GM19238 (cell line): ENCODE results near the gene G0S2.

Experiments used
- DNase-seq: peaks from one replicate; pipeline ENCODE4 v3.0.0; 2011; ENCODE audit warnings: low spot score; ENCODE audit not compliant: insufficient read length

Gene G0S2

DNA sequence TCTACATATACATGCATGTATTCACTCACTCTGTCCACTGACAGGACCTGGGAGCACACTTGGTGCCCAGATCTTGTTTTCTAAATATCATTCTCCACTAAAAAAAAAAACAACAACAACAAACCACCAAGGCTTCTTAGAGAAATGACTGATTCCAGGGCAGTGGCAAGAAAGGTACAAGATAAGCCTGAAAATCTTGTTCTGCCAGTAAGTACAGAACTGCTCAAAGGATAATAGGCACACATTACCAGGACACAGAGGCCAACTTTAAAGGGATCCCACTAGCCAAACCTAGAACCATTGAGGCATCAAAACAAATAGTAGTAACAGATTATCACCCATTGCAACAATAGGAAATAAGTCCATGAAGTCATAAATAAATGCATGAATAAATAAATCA is 40.1 kb downstream of the G0S2 start:
- no peak for DNase-seq

DNA sequence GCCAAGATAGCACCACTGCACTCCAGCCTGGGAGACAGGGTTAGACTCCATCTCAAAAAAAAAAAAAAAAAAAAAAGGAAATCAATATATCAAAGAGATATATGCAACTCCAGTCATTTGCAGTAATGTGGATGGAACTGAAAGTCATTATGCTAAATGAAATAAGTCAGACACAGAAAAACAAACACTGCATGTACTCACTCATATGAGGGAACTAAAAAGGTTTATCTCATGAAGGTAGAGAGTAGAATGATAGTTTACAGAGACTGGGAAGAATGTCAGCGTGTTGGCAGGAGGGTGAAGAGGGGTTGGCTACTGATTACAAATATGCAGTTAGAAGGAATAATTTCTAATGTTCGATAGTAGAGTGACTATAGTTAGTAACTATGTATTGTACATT is 42.6 kb downstream of the G0S2 start:
- DNase-seq, result no peak

DNA sequence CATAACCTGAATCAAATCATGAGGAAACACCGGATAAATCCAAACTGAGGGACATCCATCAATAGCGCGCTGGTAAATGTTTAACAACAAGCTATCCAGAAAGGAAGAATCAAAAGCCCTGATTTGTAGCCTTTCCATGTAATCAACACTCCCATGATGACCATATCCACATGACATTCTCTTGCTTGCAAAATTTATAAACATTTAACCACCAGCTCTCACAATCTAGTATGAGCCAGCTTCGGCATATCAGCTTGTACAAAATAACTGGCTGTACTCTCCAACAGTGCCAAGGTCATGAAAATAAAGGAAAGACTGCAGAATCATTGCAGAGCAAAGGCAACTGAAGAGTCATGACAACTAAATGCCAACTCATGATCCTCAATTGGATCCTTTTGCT is 45.1 kb downstream of the G0S2 start:
- no peak for DNase-seq

DNA sequence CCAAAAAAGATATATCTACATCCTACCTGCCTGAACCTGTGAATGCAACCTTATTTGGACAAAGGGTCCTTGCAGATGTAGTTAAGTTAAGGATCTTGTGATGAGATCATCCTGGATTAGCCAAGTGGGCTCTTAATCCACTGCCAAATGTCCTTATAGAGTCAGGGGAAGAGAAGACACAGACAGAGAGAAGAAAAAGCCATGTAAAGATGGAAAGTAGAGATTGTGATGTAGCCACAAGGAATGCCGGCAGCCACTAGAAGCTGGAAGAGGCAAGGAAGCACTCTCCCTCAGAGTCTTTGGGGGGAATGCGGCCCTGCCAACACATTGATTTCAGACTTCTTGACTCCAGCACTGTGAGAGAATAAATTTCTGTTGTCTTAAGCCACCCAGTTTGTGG is 45.6 kb downstream of the G0S2 start:
- DNase-seq, result no peak

DNA sequence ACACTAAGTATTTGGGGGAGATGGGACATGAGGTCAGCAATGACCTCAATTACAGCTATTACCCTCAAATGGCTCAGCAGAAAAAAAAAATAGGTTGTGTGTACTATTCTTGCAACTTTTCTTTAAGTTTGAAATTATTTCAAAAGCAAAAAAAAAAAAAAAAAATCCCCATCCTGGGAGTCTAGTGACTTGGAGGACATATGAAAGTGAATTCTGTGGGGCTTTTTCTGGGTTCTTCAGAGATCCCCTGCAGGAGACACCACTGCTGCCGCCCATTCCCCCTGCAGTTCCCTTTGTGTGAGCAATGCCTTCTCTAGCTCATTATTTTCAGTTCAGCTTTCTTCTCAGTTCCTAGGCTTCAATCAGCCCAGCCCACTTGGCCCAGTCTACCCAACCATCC is 46.1 kb downstream of the G0S2 start:
- DNase-seq, result no peak

DNA sequence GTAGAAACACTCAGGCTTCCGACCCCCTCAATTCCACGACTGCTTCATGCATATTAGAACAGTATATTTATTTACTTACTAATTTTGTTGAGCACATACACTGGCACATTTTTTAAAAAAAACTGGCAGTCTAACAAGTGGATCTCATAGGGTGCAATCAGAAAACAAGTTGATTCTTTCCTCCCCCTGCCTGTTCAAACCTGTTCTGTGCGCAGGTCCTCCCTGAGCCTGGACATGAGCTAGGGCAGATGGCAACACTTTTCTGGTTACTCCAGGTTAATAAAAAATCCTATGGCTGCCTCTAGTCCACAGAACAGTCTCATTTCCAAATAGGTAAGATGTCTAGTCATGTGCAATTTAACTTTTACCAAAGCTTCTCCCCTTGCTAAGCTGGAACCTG is 48.1 kb downstream of the G0S2 start:
- DNase-seq, result no peak

DNA sequence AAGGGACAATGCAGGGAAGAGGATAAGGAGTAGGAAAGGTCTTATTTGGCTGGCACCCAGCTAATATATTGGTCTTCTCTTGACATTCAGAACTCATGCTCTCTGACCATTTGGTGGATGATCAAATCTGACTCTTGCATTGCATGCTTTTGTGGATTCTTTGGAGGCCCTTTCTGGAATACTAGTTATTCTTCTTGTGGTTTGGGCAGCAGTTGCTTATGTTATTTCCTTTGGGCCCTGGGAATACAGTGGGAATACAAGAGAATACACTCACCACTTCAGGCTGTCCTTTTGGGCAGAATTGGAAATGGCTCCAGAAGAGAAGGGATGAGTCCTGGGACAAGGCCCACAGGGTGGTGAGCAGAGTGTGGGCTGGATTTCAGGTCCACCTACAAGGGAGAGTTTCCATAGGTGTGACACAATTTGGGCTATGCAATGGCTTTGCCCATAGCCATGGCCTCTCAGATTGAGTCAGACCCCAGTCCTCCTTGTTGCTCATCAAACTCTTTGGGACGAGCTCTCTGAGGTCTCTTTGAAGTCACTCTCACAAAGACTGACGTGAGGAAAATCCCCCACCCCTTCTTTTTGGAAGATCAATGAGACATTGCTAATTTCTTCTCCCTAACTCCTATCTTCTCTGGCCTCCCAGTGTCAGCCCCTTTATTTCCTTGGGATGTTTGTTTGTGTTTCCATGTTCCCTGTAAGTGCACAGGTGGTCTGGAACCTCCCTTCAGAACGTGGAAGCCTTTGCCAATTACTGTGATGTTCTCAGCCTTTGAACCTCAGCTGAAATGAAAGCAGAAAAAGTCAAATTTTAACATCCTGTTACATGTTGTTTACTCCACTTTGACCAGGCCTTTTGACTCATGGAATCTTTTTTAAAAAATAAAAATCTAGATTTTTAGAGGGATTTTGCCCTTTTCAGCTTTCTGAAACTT is 48.8 kb downstream of the G0S2 start:
- no peak for DNase-seq
